Neural progenitor cell (in vitro differentiated cells): ENCODE data around the gene CAMK2A. TPM values are rescaled to one million over a fixed set of nuclear protein-coding genes. Genes with fewer than 3 reads are reported as not detected.

Experiments used
- DNase-seq: peaks from one replicate; pipeline ENCODE4 v3.0.0-alpha.2; 2016; ENCODE audit warnings: low spot score
- H2AFZ ChIP-seq: fragments of 200-600 bp; sonication (generic); replicated peaks from 2 replicates; pipeline ENCODE4 v1.6.1; 2016; ENCODE audit warnings: antibody characterized with exemption
- H3F3A ChIP-seq: fragments of 200-600 bp; sonication (generic); 2 replicates; pipeline ENCODE4 v1.6.1; 2016; ENCODE audit warnings: antibody characterized with exemption, low read depth
- H3K27ac ChIP-seq: fragments of 200-600 bp; sonication (generic); 2 replicates; pipeline ENCODE4 v1.5.1; 2016; ENCODE audit warnings: mild to moderate bottlenecking
- H3K27me3 ChIP-seq: fragments of 200-600 bp; sonication (generic); 2 replicates; pipeline ENCODE4 v1.6.1; 2016; ENCODE audit warnings: mild to moderate bottlenecking, moderate library complexity
- H3K36me3 ChIP-seq: fragments of 200-600 bp; sonication (generic); 2 replicates; pipeline ENCODE4 v1.5.1; 2016
- H3K4me1 ChIP-seq: fragments of 200-600 bp; sonication (generic); 2 replicates; pipeline ENCODE4 v1.6.1; 2016; ENCODE audit warnings: mixed run types
- H3K4me2 ChIP-seq: fragments of 200-600 bp; sonication (generic); 2 replicates; pipeline ENCODE4 v1.6.1; 2016
- H3K4me3 ChIP-seq: fragments of 200-600 bp; sonication (generic); 2 replicates; pipeline ENCODE4 v1.5.1; 2016
- H3K79me2 ChIP-seq: fragments of 200-600 bp; sonication (generic); 2 replicates; pipeline ENCODE4 v1.6.1; 2016; ENCODE audit warnings: low read depth
- H3K9ac ChIP-seq: fragments of 200-600 bp; sonication (generic); 2 replicates; pipeline ENCODE4 v1.6.1; 2016
- H3K9me3 ChIP-seq: fragments of 200-600 bp; sonication (generic); 2 replicates; pipeline ENCODE4 v1.5.1; 2016; ENCODE audit warnings: low read depth
- H4K20me1 ChIP-seq: fragments of 200-600 bp; sonication (generic); 2 replicates; pipeline ENCODE4 v1.6.1; 2016; ENCODE audit warnings: low read depth
- H3K27ac Mint-ChIP-seq: 3 replicates; pipeline ENCODE4 v1.8.0; 2021; ENCODE audit warnings: mixed read lengths
- H3K27me3 Mint-ChIP-seq: 2 replicates; pipeline ENCODE4 v1.8.0; 2022; ENCODE audit warnings: low read depth, mild to moderate bottlenecking, inconsistent platforms, moderate library complexity, mixed read lengths; ENCODE audit not compliant: insufficient read depth
- H3K36me3 Mint-ChIP-seq: 3 replicates; pipeline ENCODE4 v1.8.0; 2021; ENCODE audit warnings: mixed read lengths
- H3K4me1 Mint-ChIP-seq: 3 replicates; pipeline ENCODE4 v1.8.0; 2021; ENCODE audit warnings: mixed read lengths
- H3K4me3 Mint-ChIP-seq: 3 replicates; pipeline ENCODE4 v1.8.0; 2021; ENCODE audit warnings: mild to moderate bottlenecking, moderate library complexity, mixed read lengths
- H3K9me3 Mint-ChIP-seq: 3 replicates; pipeline ENCODE4 v1.8.0; 2020; ENCODE audit warnings: mixed read lengths
- CTCF ChIP-seq: fragments of 200-600 bp; sonication (generic); IDR thresholded peaks from 2 replicates; pipeline ENCODE4 v1.5.1; 2017; ENCODE audit warnings: antibody characterized with exemption, mild to moderate bottlenecking
- EZH2 ChIP-seq: fragments of 200-600 bp; sonication (generic); IDR thresholded peaks from 2 replicates; pipeline ENCODE4 v1.6.1; 2017; ENCODE audit warnings: antibody characterized with exemption, mild to moderate bottlenecking, moderate library complexity
- EZH2phosphoT487 ChIP-seq: fragments of 200-600 bp; sonication (generic); IDR thresholded peaks from 2 replicates; pipeline ENCODE4 v1.6.1; 2017; ENCODE audit warnings: antibody characterized with exemption
- total RNA-seq: library from RNA; depleted of rRNA; stranded (reverse); fragments of >200 nt; gene quantifications from 2 replicates; pipeline ENCODE4 v1.2.3, GENCODE V29; 2015; ENCODE audit warnings: low replicate concordance

Gene CAMK2A
- total RNA-seq, 1 donor from 2014 or later = 0.09 TPM

DNA sequence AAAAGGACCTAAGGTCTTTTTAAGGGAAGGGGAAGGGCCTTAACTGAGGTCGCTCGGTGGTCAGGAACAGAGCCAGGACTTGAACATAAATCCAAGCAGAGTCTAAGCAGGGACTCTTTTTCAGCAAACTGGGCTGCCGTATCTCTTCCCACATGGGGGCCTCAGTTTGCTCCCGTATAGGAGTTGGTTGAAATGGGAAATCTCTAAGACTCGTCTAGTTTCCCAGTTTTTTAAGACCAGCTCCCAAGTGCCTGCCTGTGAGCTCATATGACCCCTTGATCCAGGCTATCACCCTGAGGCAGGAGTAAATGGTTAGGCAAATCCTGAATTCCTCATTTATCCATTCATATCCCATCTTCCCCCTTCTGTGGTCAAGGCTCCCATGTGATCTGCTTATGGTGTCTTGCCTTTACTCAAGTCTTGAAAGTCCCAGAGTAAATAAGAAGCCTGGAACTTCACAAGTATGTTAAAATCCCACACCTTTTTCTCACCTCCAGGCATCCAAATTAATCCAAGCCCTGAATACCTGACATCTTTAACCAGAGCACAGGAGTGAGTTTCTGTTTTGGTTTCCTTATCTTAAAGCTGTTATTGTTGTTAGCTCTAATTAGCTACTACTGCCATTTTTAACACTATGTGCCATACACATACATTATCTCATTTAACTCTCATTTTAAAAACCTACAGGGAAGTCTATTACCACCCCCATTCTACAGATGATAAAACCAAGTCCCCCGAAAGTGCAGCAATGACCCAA is 10.2 kb upstream of the CAMK2A start:
- DNase-seq = no peak
- H3K4me1 Mint-ChIP-seq = peaks cover 48% of the 10 kb centered on the region
- H3K27me3 Mint-ChIP-seq = peaks cover 9% of the 10 kb centered on the region
- no peaks in the 10 kb centered on the region for H4K20me1 ChIP-seq
- H2AFZ ChIP-seq = no peak overlapping the region
- H3K27me3 ChIP-seq = peaks cover 7% of the 10 kb centered on the region
- H3K4me1 ChIP-seq = peaks cover 51% of the 10 kb centered on the region
- no peaks in the 10 kb centered on the region for H3K9me3 Mint-ChIP-seq
- H3K79me2 ChIP-seq = no peaks in the 10 kb centered on the region
- H3K4me2 ChIP-seq = peak overlapping the region; percentile 74
- H3K36me3 ChIP-seq = no peaks in the 10 kb centered on the region
- H3K9me3 ChIP-seq = no peaks in the 10 kb centered on the region
- TF ChIP-seq CTCF = no peak
- no peak overlapping the region for H3K27ac ChIP-seq
- no peak overlapping the region for H3K4me3 ChIP-seq
- peaks cover 52% of the 10 kb centered on the region for H3F3A ChIP-seq
- H3K27ac Mint-ChIP-seq = peak overlapping the region; percentile 82
- no peak overlapping the region for H3K4me3 Mint-ChIP-seq
- no peak overlapping the region for H3K9ac ChIP-seq
- no peaks in the 10 kb centered on the region for H3K36me3 Mint-ChIP-seq

GRCh38 chr5:150298701-150299451 is 9.3 kb upstream of the CAMK2A start:
- Histone ChIP-seq H3K36me3 (no peaks in the 10 kb centered on the region), H3K4me1 (peaks cover 44% of the 10 kb centered on the region), H3K4me2 (no peak overlapping the region), H3K9ac (no peak overlapping the region), H3K27ac (no peak overlapping the region), H4K20me1 (no peaks in the 10 kb centered on the region), H3K4me3 (no peak overlapping the region), H3K9me3 (no peaks in the 10 kb centered on the region), H3F3A (peaks cover 50% of the 10 kb centered on the region), H2AFZ (no peak overlapping the region), H3K79me2 (no peaks in the 10 kb centered on the region), H3K27me3 (peaks cover 7% of the 10 kb centered on the region)
- TF ChIP-seq EZH2 (no peak), CTCF (no peak), EZH2phosphoT487 (peak; percentile 45)
- Mint-ChIP-seq H3K36me3 (no peaks in the 10 kb centered on the region), H3K4me3 (no peak overlapping the region), H3K4me1 (peaks cover 46% of the 10 kb centered on the region), H3K9me3 (no peaks in the 10 kb centered on the region), H3K27me3 (peaks cover 9% of the 10 kb centered on the region), H3K27ac (no peak overlapping the region)
- peak; percentile 24 for DNase-seq

- H3K4me3 ChIP-seq = no peak overlapping the region
- no peaks in the 10 kb centered on the region for H4K20me1 ChIP-seq
- DNase-seq = no peak
- peak overlapping the region; percentile 82 for H3K27ac Mint-ChIP-seq
- H2AFZ ChIP-seq = no peak overlapping the region
- H3K9me3 Mint-ChIP-seq = no peaks in the 10 kb centered on the region
- peaks cover 11% of the 10 kb centered on the region for H3K27me3 Mint-ChIP-seq
- H3K9ac ChIP-seq = no peak overlapping the region
- H3K36me3 Mint-ChIP-seq = no peaks in the 10 kb centered on the region
- peaks cover 42% of the 10 kb centered on the region for H3F3A ChIP-seq
- H3K4me1 ChIP-seq = peaks cover 41% of the 10 kb centered on the region
- peaks cover 45% of the 10 kb centered on the region for H3K4me1 Mint-ChIP-seq
- H3K27me3 ChIP-seq = peaks cover 7% of the 10 kb centered on the region
- H3K79me2 ChIP-seq = no peaks in the 10 kb centered on the region
- peak overlapping the region; percentile 33 for H3K4me3 Mint-ChIP-seq
- no peak overlapping the region for H3K4me2 ChIP-seq
- H3K9me3 ChIP-seq = no peaks in the 10 kb centered on the region
- no peak overlapping the region for H3K27ac ChIP-seq
- TF ChIP-seq EZH2 (no peak), EZH2phosphoT487 (no peak), CTCF (no peak)
- H3K36me3 ChIP-seq = no peaks in the 10 kb centered on the region
Observed at GRCh38 chr5:150297934-150298595, 8.5 kb upstream of the CAMK2A start.
